ENCODE results near the gene MRPS25.
A peak's percentile ranks its signal among the peaks of the same experiment; 100 is the strongest.

MRPS25 gene

GRCh38 chr3:15064835-15065549, at the start of gene MRPS25:
Gene MRPS25, minus strand, starts transcription at chr3:15065315. Its CDS starts 121 bp downstream, at chr3:15065194.
- Histone ChIP-seq H3K27ac (no peak within 1 kb of the TSS), H3K4me1 (ENCODE audit: control insufficient read depth in 1 of 2, insufficient read depth in 1 of 2, low read depth in 1 of 2, low read length in 1 of 2) (peaks cover 15 to 20% of the 10 kb centered on the region in 2 experiments), H3K27me3 (no peaks in the 10 kb centered on the region), H3K4me3 (ENCODE audit: low read depth in 1 of 2, low read length in 1 of 2) (peak within 1 kb of the TSS; percentile 75 to 85), H3K9me3 (no peaks in the 10 kb centered on the region), H3K36me3 (peaks cover under 1% of the 10 kb centered on the region)
- TF ChIP-seq CTCF (IDR thresholded peaks at IDR 0.05): no peak

- H3K4me3 ChIP-seq (ENCODE audit: low read depth in 1 of 2, low read length in 1 of 2): no peak overlapping the region
- H3K9me3 ChIP-seq: no peaks in the 10 kb centered on the region
- peaks cover 0 to 4% of the 10 kb centered on the region in 2 experiments for H3K4me1 ChIP-seq (ENCODE audit: control insufficient read depth in 1 of 2, insufficient read depth in 1 of 2, low read depth in 1 of 2, low read length in 1 of 2)
- peaks cover 5% of the 10 kb centered on the region for H3K27me3 ChIP-seq
- no peak for TF ChIP-seq CTCF (IDR thresholded peaks at IDR 0.05)
- H3K36me3 ChIP-seq: no peaks in the 10 kb centered on the region
- H3K27ac ChIP-seq: no peak overlapping the region
Observed at GRCh38 chr3:15113884-15114283, 48.8 kb upstream of the MRPS25 start.

GRCh38 chr3:15113471-15113870, 48.4 kb upstream of the MRPS25 start:
- Histone ChIP-seq H3K36me3 (no peaks in the 10 kb centered on the region), H3K27ac (no peak overlapping the region), H3K27me3 (peaks cover under 1% of the 10 kb centered on the region), H3K4me1 (ENCODE audit: control insufficient read depth in 1 of 2, insufficient read depth in 1 of 2, low read depth in 1 of 2, low read length in 1 of 2) (peaks cover 0 to under 1% of the 10 kb centered on the region in 2 experiments), H3K9me3 (no peaks in the 10 kb centered on the region), H3K4me3 (ENCODE audit: low read depth in 1 of 2, low read length in 1 of 2) (no peak overlapping the region)
- TF ChIP-seq CTCF (IDR thresholded peaks at IDR 0.05): no peak

GRCh38 chr3:15112011-15112410, 46.9 kb upstream of the MRPS25 start:
- no peak overlapping the region for H3K27ac ChIP-seq
- H3K36me3 ChIP-seq: no peaks in the 10 kb centered on the region
- no peak for TF ChIP-seq CTCF (IDR thresholded peaks at IDR 0.05)
- H3K9me3 ChIP-seq: no peaks in the 10 kb centered on the region
- H3K27me3 ChIP-seq: no peaks in the 10 kb centered on the region
- H3K4me3 ChIP-seq (ENCODE audit: low read depth in 1 of 2, low read length in 1 of 2): no peak overlapping the region
- peaks cover 13 to 14% of the 10 kb centered on the region in 2 experiments for H3K4me1 ChIP-seq (ENCODE audit: control insufficient read depth in 1 of 2, insufficient read depth in 1 of 2, low read depth in 1 of 2, low read length in 1 of 2)

GRCh38 chr3:15110206-15110605, 45.1 kb upstream of the MRPS25 start:
- Histone ChIP-seq H3K4me3 (ENCODE audit: low read depth in 1 of 2, low read length in 1 of 2) (no peak overlapping the region), H3K27me3 (no peaks in the 10 kb centered on the region), H3K27ac (no peak overlapping the region), H3K9me3 (no peaks in the 10 kb centered on the region), H3K4me1 (ENCODE audit: control insufficient read depth in 1 of 2, insufficient read depth in 1 of 2, low read depth in 1 of 2, low read length in 1 of 2) (peaks cover 14 to 15% of the 10 kb centered on the region in 2 experiments), H3K36me3 (no peaks in the 10 kb centered on the region)
- no peak for TF ChIP-seq CTCF (IDR thresholded peaks at IDR 0.05)

All from neutrophil (primary cell).